ENCODE measurements around the gene VIPAS39. TPM values are rescaled to one million over a fixed set of nuclear protein-coding genes. Genes with fewer than 3 reads are reported as not detected.

Gene VIPAS39
- total and polyA plus RNA-seq, 9 donors = 19.9 to 24.0 (median 22.2) TPM

Other genes starting within 250 kb of the VIPAS39 start
- gene NGB, start 186.4 kb downstream of the VIPAS39 start, total RNA-seq = not detected
- under 1 TPM in 1 of 8 donors, not detected in 7; 0.17 TPM for gene NGB, start 186.4 kb downstream of the VIPAS39 start, polyA plus RNA-seq (ENCODE audit: insufficient read depth in 1 of 8, insufficient read length in 8 of 8, low replicate concordance in 1 of 8)
- 11.7 TPM for gene POMT2, start 136.7 kb downstream of the VIPAS39 start, total RNA-seq
- 10 to 100 TPM; 15.8 to 25.9 (median 24.4) TPM for gene POMT2, start 136.7 kb downstream of the VIPAS39 start, polyA plus RNA-seq (ENCODE audit: insufficient read depth in 1 of 8, insufficient read length in 8 of 8, low replicate concordance in 1 of 8)
- 22.6 TPM for gene GSTZ1, start 136.6 kb downstream of the VIPAS39 start, total RNA-seq
- 10 to 100 TPM; 20.7 to 28.0 (median 25.1) TPM for gene GSTZ1, start 136.6 kb downstream of the VIPAS39 start, polyA plus RNA-seq (ENCODE audit: insufficient read depth in 1 of 8, insufficient read length in 8 of 8, low replicate concordance in 1 of 8)
- gene TMED8, start 80.5 kb downstream of the VIPAS39 start, total RNA-seq = 4.5 TPM
- 1 to 10 TPM; 4.4 to 8.2 (median 5.6) TPM for gene TMED8, start 80.5 kb downstream of the VIPAS39 start, polyA plus RNA-seq (ENCODE audit: insufficient read depth in 1 of 8, insufficient read length in 8 of 8, low replicate concordance in 1 of 8)
- 0.44 TPM for gene SAMD15, start 80.2 kb downstream of the VIPAS39 start, total RNA-seq
- gene SAMD15, start 80.2 kb downstream of the VIPAS39 start, polyA plus RNA-seq (ENCODE audit: insufficient read depth in 1 of 8, insufficient read length in 8 of 8, low replicate concordance in 1 of 8) = 1 to 10 TPM in 1 of 8 donors, under 1 TPM in 7; 0.17 to 1.1 (median 0.38) TPM
- 0.13 TPM for gene NOXRED1, start 34.1 kb downstream of the VIPAS39 start, total RNA-seq
- under 1 TPM; 0.06 to 0.43 (median 0.24) TPM for gene NOXRED1, start 34.1 kb downstream of the VIPAS39 start, polyA plus RNA-seq (ENCODE audit: insufficient read depth in 1 of 8, insufficient read length in 8 of 8, low replicate concordance in 1 of 8)
- 95.0 TPM for gene AHSA1, start 492 bp upstream of the VIPAS39 start, total RNA-seq
- gene AHSA1, start 492 bp upstream of the VIPAS39 start, polyA plus RNA-seq (ENCODE audit: insufficient read depth in 1 of 8, insufficient read length in 8 of 8, low replicate concordance in 1 of 8) = 100 to 1,000 TPM; 101 to 133 (median 115) TPM
- gene ISM2, start 41.2 kb upstream of the VIPAS39 start, total RNA-seq = 0.09 TPM
- under 1 TPM in 5 of 8 donors, not detected in 3; 0.08 to 0.21 (median 0.11) TPM for gene ISM2, start 41.2 kb upstream of the VIPAS39 start, polyA plus RNA-seq (ENCODE audit: insufficient read depth in 1 of 8, insufficient read length in 8 of 8, low replicate concordance in 1 of 8)
- gene SPTLC2, start 159.0 kb upstream of the VIPAS39 start, total RNA-seq = 21.1 TPM
- 10 to 100 TPM; 10.6 to 21.6 (median 17.3) TPM for gene SPTLC2, start 159.0 kb upstream of the VIPAS39 start, polyA plus RNA-seq (ENCODE audit: insufficient read depth in 1 of 8, insufficient read length in 8 of 8, low replicate concordance in 1 of 8)

Data from muscle of leg (tissue), 9 donors.